ENCODE results near the gene FAM180A. TPM values are rescaled to one million over a fixed set of nuclear protein-coding genes. Genes with fewer than 3 reads are reported as not detected.
"Not testable (repeated sequence)": the region's sequence is repeated elsewhere in the genome, so short reads cannot be mapped to it uniquely, and the experiment has no call there.

Gene FAM180A
- total RNA-seq, 3 donors from 2014 or later (not counting 1 experiment from before 2014, with no cell fraction given): not detected

DNA sequence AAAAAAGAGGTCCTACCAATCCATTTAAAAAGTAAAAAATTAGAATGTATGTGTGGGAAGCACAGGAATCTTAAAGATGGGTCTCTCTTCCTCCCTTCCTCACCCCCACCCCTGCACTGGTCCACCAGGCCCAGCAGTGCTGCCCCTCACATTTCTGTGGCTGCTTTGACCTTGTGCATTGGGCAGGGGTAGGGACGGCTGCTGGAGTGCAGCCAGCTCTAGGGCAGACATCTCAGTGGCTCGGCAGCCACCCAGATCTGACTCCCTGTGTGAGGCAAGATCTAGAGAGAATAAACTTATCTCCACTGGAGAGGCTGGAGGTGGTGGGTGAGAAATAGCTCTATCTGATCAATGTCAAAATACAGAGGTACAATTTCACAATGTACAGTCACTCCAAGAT, 6.7 kb downstream of the FAM180A start:
- Histone ChIP-seq H3K4me3 (ENCODE audit: low read length) (no peak overlapping the region), H3K27ac (ENCODE audit: low read length) (no peak overlapping the region), H3K4me1 (ENCODE audit: control insufficient read depth, insufficient read depth, low read length) (no peaks in the 10 kb centered on the region), H3K27me3 (ENCODE audit: control insufficient read depth, insufficient read depth, low read length) (no peaks in the 10 kb centered on the region), H3K36me3 (ENCODE audit: control insufficient read depth, insufficient read depth, low read length) (no peaks in the 10 kb centered on the region), H3K9me3 (ENCODE audit: control insufficient read depth, insufficient read depth, low read length) (no peaks in the 10 kb centered on the region)
- H3K4me1 Mint-ChIP-seq: no peaks in the 10 kb centered on the region
- DNase-seq (no peak), ATAC-seq (no peak)
- intact Hi-C loops (cut with micrococcal nuclease): no loop called here
- WGBS (ENCODE audit: insufficient coverage): 64% methylated on average over 2 of the region's 2 CpGs
- H3K27me3 Mint-ChIP-seq (ENCODE audit: low read depth in 2 of 2): peaks cover 4 to 12% of the 10 kb centered on the region in 2 donors
- TF ChIP-seq, protein P1, sequence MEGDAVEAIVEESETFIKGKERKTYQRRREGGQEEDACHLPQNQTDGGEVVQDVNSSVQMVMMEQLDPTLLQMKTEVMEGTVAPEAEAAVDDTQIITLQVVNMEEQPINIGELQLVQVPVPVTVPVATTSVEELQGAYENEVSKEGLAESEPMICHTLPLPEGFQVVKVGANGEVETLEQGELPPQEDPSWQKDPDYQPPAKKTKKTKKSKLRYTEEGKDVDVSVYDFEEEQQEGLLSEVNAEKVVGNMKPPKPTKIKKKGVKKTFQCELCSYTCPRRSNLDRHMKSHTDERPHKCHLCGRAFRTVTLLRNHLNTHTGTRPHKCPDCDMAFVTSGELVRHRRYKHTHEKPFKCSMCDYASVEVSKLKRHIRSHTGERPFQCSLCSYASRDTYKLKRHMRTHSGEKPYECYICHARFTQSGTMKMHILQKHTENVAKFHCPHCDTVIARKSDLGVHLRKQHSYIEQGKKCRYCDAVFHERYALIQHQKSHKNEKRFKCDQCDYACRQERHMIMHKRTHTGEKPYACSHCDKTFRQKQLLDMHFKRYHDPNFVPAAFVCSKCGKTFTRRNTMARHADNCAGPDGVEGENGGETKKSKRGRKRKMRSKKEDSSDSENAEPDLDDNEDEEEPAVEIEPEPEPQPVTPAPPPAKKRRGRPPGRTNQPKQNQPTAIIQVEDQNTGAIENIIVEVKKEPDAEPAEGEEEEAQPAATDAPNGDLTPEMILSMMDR (IDR thresholded peaks at IDR 0.05): no peak
- no peak overlapping the region for H3K27ac Mint-ChIP-seq
- H3K4me3 Mint-ChIP-seq: no peak overlapping the region
- no peaks in the 10 kb centered on the region for H3K9me3 Mint-ChIP-seq
- no peaks in the 10 kb centered on the region for H3K36me3 Mint-ChIP-seq

DNA sequence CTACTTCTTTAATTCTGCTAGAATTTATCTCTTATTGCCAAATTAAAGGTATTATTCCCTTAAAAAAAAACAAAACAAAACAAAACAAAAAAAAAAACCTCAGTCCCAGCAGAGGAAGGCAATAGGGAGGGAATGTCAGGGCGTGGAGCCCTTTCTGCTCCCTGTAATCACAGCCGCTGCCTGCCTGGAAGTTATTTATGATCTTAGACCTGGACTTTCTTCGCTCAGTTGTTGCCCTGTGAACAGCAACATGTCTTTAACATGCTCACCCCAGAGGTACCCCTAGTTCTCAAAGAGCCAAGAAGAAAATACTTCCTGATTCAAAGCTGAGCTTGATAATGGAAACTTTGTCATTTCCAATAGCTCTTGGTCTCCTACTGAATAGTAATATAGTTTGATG, 7.7 kb downstream of the FAM180A start:
- H3K27me3 Mint-ChIP-seq (ENCODE audit: low read depth in 2 of 2): peaks cover 4 to 12% of the 10 kb centered on the region in 2 donors
- H3K4me3 ChIP-seq (ENCODE audit: low read length): no peak overlapping the region
- no peaks in the 10 kb centered on the region for H3K9me3 ChIP-seq (ENCODE audit: control insufficient read depth, insufficient read depth, low read length)
- H3K9me3 Mint-ChIP-seq: no peaks in the 10 kb centered on the region
- TF ChIP-seq, protein P1 (IDR thresholded peaks at IDR 0.05): no peak
- H3K27me3 ChIP-seq (ENCODE audit: control insufficient read depth, insufficient read depth, low read length): no peaks in the 10 kb centered on the region
- DNase-seq (no peak), ATAC-seq (no peak)
- no peak overlapping the region for H3K4me3 Mint-ChIP-seq
- H3K4me1 ChIP-seq (ENCODE audit: control insufficient read depth, insufficient read depth, low read length): no peaks in the 10 kb centered on the region
- H3K27ac Mint-ChIP-seq: no peak overlapping the region
- intact Hi-C loops (cut with micrococcal nuclease): no loop called here
- H3K27ac ChIP-seq (ENCODE audit: low read length): no peak overlapping the region
- no peaks in the 10 kb centered on the region for H3K36me3 ChIP-seq (ENCODE audit: control insufficient read depth, insufficient read depth, low read length)
- no peaks in the 10 kb centered on the region for H3K4me1 Mint-ChIP-seq
- no peaks in the 10 kb centered on the region for H3K36me3 Mint-ChIP-seq
- WGBS (ENCODE audit: insufficient coverage): 91% methylated on average over 3 of the region's 3 CpGs

- H3K4me1 Mint-ChIP-seq; H3K4me3 Mint-ChIP-seq; H3K9me3 ChIP-seq (ENCODE audit: control insufficient read depth, insufficient read depth, low read length); H3K36me3 ChIP-seq (ENCODE audit: control insufficient read depth, insufficient read depth, low read length); H3K4me3 ChIP-seq (ENCODE audit: low read length); H3K27me3 Mint-ChIP-seq (ENCODE audit: low read depth in 2 of 2); H3K36me3 Mint-ChIP-seq; H3K9me3 Mint-ChIP-seq; intact Hi-C loops (cut with micrococcal nuclease); H3K27ac Mint-ChIP-seq; H3K27ac ChIP-seq (ENCODE audit: low read length); H3K4me1 ChIP-seq (ENCODE audit: control insufficient read depth, insufficient read depth, low read length); ATAC-seq; H3K27me3 ChIP-seq (ENCODE audit: control insufficient read depth, insufficient read depth, low read length); DNase-seq: not testable (repeated sequence)
- 90% methylated on average over 9 of the region's 10 CpGs for WGBS (ENCODE audit: insufficient coverage)
Observed at GRCh38 chr7:135737306-135737647, 11.3 kb downstream of the FAM180A start.

GRCh38 chr7:135736586-135737305, 11.9 kb downstream of the FAM180A start:
- Mint-ChIP-seq H3K36me3 (no peaks in the 10 kb centered on the region), H3K4me1 (no peaks in the 10 kb centered on the region), H3K27me3 (ENCODE audit: low read depth in 2 of 2) (peaks cover 0 to 3% of the 10 kb centered on the region in 2 donors), H3K4me3 (no peak overlapping the region), H3K27ac (no peak overlapping the region), H3K9me3 (no peaks in the 10 kb centered on the region)
- Histone ChIP-seq H3K27me3 (ENCODE audit: control insufficient read depth, insufficient read depth, low read length) (no peaks in the 10 kb centered on the region), H3K27ac (ENCODE audit: low read length) (no peak overlapping the region), H3K4me3 (ENCODE audit: low read length) (no peak overlapping the region), H3K4me1 (ENCODE audit: control insufficient read depth, insufficient read depth, low read length) (no peaks in the 10 kb centered on the region), H3K36me3 (ENCODE audit: control insufficient read depth, insufficient read depth, low read length) (no peaks in the 10 kb centered on the region), H3K9me3 (ENCODE audit: control insufficient read depth, insufficient read depth, low read length) (no peaks in the 10 kb centered on the region)
- TF ChIP-seq, protein P1 (IDR thresholded peaks at IDR 0.05): no peak
- intact Hi-C loops (cut with micrococcal nuclease): no loop called here
- WGBS (ENCODE audit: insufficient coverage): 88% methylated on average over 6 of the region's 6 CpGs
- DNase-seq (no peak), ATAC-seq (no peak)
